Peyer's patch (tissue), 4 donors: ENCODE results near the gene CEP350.

ENCODE experiments used
- CTCF ChIP-seq, 6 experiments: fragments of 450-650 bp in 4 of 6; fragments of 200-600 bp in 2 of 6; sonication (generic) in 1 of 6; IDR thresholded peaks; one replicate each; pipeline ENCODE4 v1.5.1; 2017 to 2019; ENCODE audit warnings: antibody characterized with exemption in 6 of 6, mild to moderate bottlenecking in 3 of 6, moderate library complexity in 1 of 6
- POLR2A ChIP-seq, 2 donors: fragments of 450-650 bp; IDR thresholded peaks; one replicate each; pipeline ENCODE4 v1.5.1; 2017; ENCODE audit warnings: antibody characterized with exemption in 2 of 2, mild to moderate bottlenecking in 2 of 2, moderate library complexity in 2 of 2

DNA sequence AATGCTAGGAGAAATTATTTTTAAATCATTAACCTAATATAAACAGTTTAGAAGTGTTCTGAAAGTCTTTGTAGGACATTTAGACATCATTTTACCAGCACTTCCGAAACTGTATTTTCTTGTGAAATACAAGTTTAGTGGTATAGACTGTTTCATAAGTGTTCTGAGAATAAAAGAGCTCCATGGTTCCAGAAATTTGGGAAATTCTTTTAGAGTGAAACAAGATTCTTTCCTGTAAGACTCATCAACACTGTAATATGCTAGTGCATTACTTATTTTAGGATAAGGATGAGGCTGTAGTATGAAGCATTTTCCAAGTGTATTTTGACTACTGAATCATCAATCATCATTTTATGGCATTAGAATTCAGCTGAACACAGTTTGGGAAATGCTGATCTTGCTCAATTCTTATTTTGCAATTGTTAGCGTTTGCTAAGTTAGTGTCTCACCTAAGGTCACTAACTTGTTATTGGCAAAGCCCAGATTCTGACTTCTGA, 73.4 kb downstream of the CEP350 start:
- TF ChIP-seq CTCF (IDR thresholded peaks at IDR 0.05) (no peak), POLR2A (IDR thresholded peaks at IDR 0.05) (no peak)
